Measurements from ENCODE around the gene GAS2L1.

The GAS2L1 gene

GRCh38 chr22:29306175-29306834 lies at the start of gene GAS2L1:
TSS of gene GAS2L1 (plus strand) at chr22:29306650. CDS start at chr22:29308106, 1,456 bp downstream.
- DNase-seq, result peak; percentile 83

- DNase-seq, result no peak
These were observed 48.7 kb upstream of the GAS2L1 start for GRCh38 chr22:29257751-29258181.

- DNase-seq, result no peak
These were observed 47.8 kb upstream of the GAS2L1 start for GRCh38 chr22:29258407-29259252.

- DNase-seq, result no peak
These were observed 47.1 kb upstream of the GAS2L1 start for GRCh38 chr22:29259253-29259899.

- no peak for DNase-seq
These were observed 46.4 kb upstream of the GAS2L1 start for GRCh38 chr22:29260031-29260560.

GRCh38 chr22:29260601-29261315 lies 45.7 kb upstream of the GAS2L1 start:
- DNase-seq, result no peak

GRCh38 chr22:29263791-29264276 lies 42.6 kb upstream of the GAS2L1 start:
- no peak for DNase-seq

- no peak for DNase-seq
These were observed 41.1 kb upstream of the GAS2L1 start for GRCh38 chr22:29265305-29265704.

GRCh38 chr22:29265929-29266328 lies 40.5 kb upstream of the GAS2L1 start:
- no peak for DNase-seq

- DNase-seq, result peak; percentile 20
These were observed 39.6 kb upstream of the GAS2L1 start for GRCh38 chr22:29266564-29267461.

- DNase-seq, result no peak
These were observed 39.0 kb upstream of the GAS2L1 start for GRCh38 chr22:29267462-29267857.

- DNase-seq, result peak; percentile 97
These were observed 38.5 kb upstream of the GAS2L1 start, which contains the start of the genes EWSR1 and RHBDD3 for GRCh38 chr22:29267858-29268510. TSS of gene EWSR1 (plus strand) at chr22:29268268. CDS start at chr22:29268337, 69 bp downstream. TSS of gene RHBDD3 (minus strand) at chr22:29267981. CDS start at chr22:29265626, 2,355 bp downstream.

- peak; percentile 58 for DNase-seq
These were observed 37.8 kb upstream of the GAS2L1 start for GRCh38 chr22:29268511-29269229.

GRCh38 chr22:29269230-29269604 lies 37.2 kb upstream of the GAS2L1 start:
- DNase-seq, result peak; percentile 12

- no peak for DNase-seq
These were observed 36.5 kb upstream of the GAS2L1 start for GRCh38 chr22:29269731-29270474.

- DNase-seq, result peak; percentile 92
These were observed 35.8 kb upstream of the GAS2L1 start for GRCh38 chr22:29270475-29271271.

- DNase-seq, result no peak
These were observed 33.8 kb upstream of the GAS2L1 start for GRCh38 chr22:29272624-29273023.

GRCh38 chr22:29275167-29275566 lies 31.3 kb upstream of the GAS2L1 start:
- DNase-seq, result no peak
